Activated gamma-delta T cell treated with anti-CD3 and anti-CD28 coated beads, Interleukin-2, amount 50 U/mL, for 16 hours (primary cell): ENCODE results near the gene ISM1.
A peak's percentile ranks its signal among the peaks of the same experiment; 100 is the strongest.
"Not testable (repeated sequence)": the region's sequence is repeated elsewhere in the genome, so short reads cannot be mapped to it uniquely, and the experiment has no call there.

Source experiments
- DNase-seq: peaks from one replicate; pipeline ENCODE4 v3.0.0-alpha.2; 2020; ENCODE audit warnings: low read depth

Gene ISM1

GRCh38 chr20:13221673-13222318 lies 722 bp downstream of the ISM1 start:
- peak; percentile 19 for DNase-seq

- DNase-seq: no peak
These were observed 1.2 kb downstream of the ISM1 start for GRCh38 chr20:13222319-13222716.

- DNase-seq: no peak
These were observed 2.9 kb downstream of the ISM1 start for GRCh38 chr20:13223736-13224520.

- DNase-seq: no peak
These were observed 5.3 kb downstream of the ISM1 start for GRCh38 chr20:13226367-13226766.

GRCh38 chr20:13228771-13229170 lies 7.7 kb downstream of the ISM1 start:
- DNase-seq: no peak

- no peak for DNase-seq
These were observed 8.5 kb downstream of the ISM1 start for GRCh38 chr20:13229538-13229937.

GRCh38 chr20:13231031-13231752 lies 10.1 kb downstream of the ISM1 start:
- no peak for DNase-seq

GRCh38 chr20:13232999-13233398 lies 11.9 kb downstream of the ISM1 start:
- DNase-seq: no peak

GRCh38 chr20:13234961-13235360 lies 13.9 kb downstream of the ISM1 start:
- DNase-seq: no peak

- DNase-seq: not testable (repeated sequence)
These were observed 15.3 kb downstream of the ISM1 start for GRCh38 chr20:13236360-13236759.

- DNase-seq: no peak
These were observed 16.1 kb downstream of the ISM1 start for GRCh38 chr20:13236990-13237720.

- no peak for DNase-seq
These were observed 17.1 kb downstream of the ISM1 start for GRCh38 chr20:13238001-13238653.

GRCh38 chr20:13243826-13244376 lies 22.8 kb downstream of the ISM1 start:
- DNase-seq: no peak

- DNase-seq: no peak
These were observed 24.2 kb downstream of the ISM1 start for GRCh38 chr20:13245250-13245723.

- no peak for DNase-seq
These were observed 28.2 kb downstream of the ISM1 start for GRCh38 chr20:13249118-13249797.

GRCh38 chr20:13249798-13250170 lies 28.7 kb downstream of the ISM1 start:
- no peak for DNase-seq

- no peak for DNase-seq
These were observed 29.2 kb downstream of the ISM1 start for GRCh38 chr20:13250251-13250650.

GRCh38 chr20:13251106-13251903 lies 30.2 kb downstream of the ISM1 start:
- DNase-seq: no peak

- no peak for DNase-seq
These were observed 30.8 kb downstream of the ISM1 start for GRCh38 chr20:13251904-13252297.

- no peak for DNase-seq
These were observed 34.3 kb downstream of the ISM1 start for GRCh38 chr20:13255356-13255755.
